Eye (tissue), 1 donor: Measurements from ENCODE around the gene KSR1.

Experiments used
- DNase-seq: peaks from one replicate; pipeline ENCODE4 v3.0.0-alpha.2; 2015

Gene KSR1

GRCh38 chr17:27520491-27521185 lies 64.4 kb downstream of the KSR1 start:
- peak; percentile 78 for DNase-seq

GRCh38 chr17:27521281-27522027 lies 65.2 kb downstream of the KSR1 start:
- DNase-seq, result no peak

- no peak for DNase-seq
Observed at GRCh38 chr17:27522028-27522635, 65.9 kb downstream of the KSR1 start.

- DNase-seq, result no peak
Observed at GRCh38 chr17:27523712-27524111, 67.5 kb downstream of the KSR1 start.

GRCh38 chr17:27524594-27524993 lies 68.3 kb downstream of the KSR1 start:
- no peak for DNase-seq

- DNase-seq, result no peak
Observed at GRCh38 chr17:27525316-27525715, 69.1 kb downstream of the KSR1 start.

- DNase-seq, result no peak
Observed at GRCh38 chr17:27525836-27526603, 69.8 kb downstream of the KSR1 start.

- peak; percentile 58 for DNase-seq
Observed at GRCh38 chr17:27526604-27527002, 70.4 kb downstream of the KSR1 start.

GRCh38 chr17:27529230-27529796 lies 73.1 kb downstream of the KSR1 start:
- no peak for DNase-seq

- no peak for DNase-seq
Observed at GRCh38 chr17:27530764-27531391, 74.6 kb downstream of the KSR1 start.

- no peak for DNase-seq
Observed at GRCh38 chr17:27531469-27531961, 75.3 kb downstream of the KSR1 start.

GRCh38 chr17:27532269-27533263 lies 76.3 kb downstream of the KSR1 start:
- DNase-seq, result no peak

GRCh38 chr17:27533874-27534815 lies 77.9 kb downstream of the KSR1 start:
- peak; percentile 38 for DNase-seq

GRCh38 chr17:27535178-27535928 lies 79.1 kb downstream of the KSR1 start:
- DNase-seq, result peak; percentile 43

- DNase-seq, result no peak
Observed at GRCh38 chr17:27535975-27536374, 79.7 kb downstream of the KSR1 start.

- DNase-seq, result no peak
Observed at GRCh38 chr17:27536781-27537180, 80.5 kb downstream of the KSR1 start.

- DNase-seq, result no peak
Observed at GRCh38 chr17:27538156-27538955, 82.1 kb downstream of the KSR1 start.

- DNase-seq, result no peak
Observed at GRCh38 chr17:27539152-27539551, 82.9 kb downstream of the KSR1 start.
